GM18511 (cell line): ENCODE data around the gene ATP9B.
A peak's percentile ranks its signal among the peaks of the same experiment; 100 is the strongest.
"Not testable (repeated sequence)": the region's sequence is repeated elsewhere in the genome, so short reads cannot be mapped to it uniquely, and the experiment has no call there.

ENCODE experiments used
- ATAC-seq: cut with Tn5 transposase; IDR thresholded peaks from one replicate; pipeline ENCODE4 v1.9.1; 2021; ENCODE audit warnings: mild to moderate bottlenecking, moderate library complexity; ENCODE audit not compliant: unreplicated experiment

ATP9B gene

GRCh38 chr18:79352432-79352831, 283.2 kb downstream of the ATP9B start:
- ATAC-seq = no peak

- no peak for ATAC-seq
Measured at GRCh38 chr18:79353267-79353666, 284.1 kb downstream of the ATP9B start.

GRCh38 chr18:79354350-79354749, 285.2 kb downstream of the ATP9B start:
- ATAC-seq = no peak

- peak; percentile 27 for ATAC-seq
Measured at GRCh38 chr18:79355433-79356335, 286.5 kb downstream of the ATP9B start.

- peak; percentile 95 for ATAC-seq
Measured at GRCh38 chr18:79356435-79356834, 287.2 kb downstream of the ATP9B start.

- no peak for ATAC-seq
Measured at GRCh38 chr18:79360933-79361332, 291.7 kb downstream of the ATP9B start.

- ATAC-seq = no peak
Measured at GRCh38 chr18:79361766-79362522, 292.8 kb downstream of the ATP9B start.

- no peak for ATAC-seq
Measured at GRCh38 chr18:79365701-79366100, 296.5 kb downstream of the ATP9B start.

- ATAC-seq = no peak
Measured at GRCh38 chr18:79366177-79367094, 297.2 kb downstream of the ATP9B start.

GRCh38 chr18:79367480-79367879, 298.3 kb downstream of the ATP9B start:
- ATAC-seq = no peak

- ATAC-seq = no peak
Measured at GRCh38 chr18:79367989-79368388, 298.8 kb downstream of the ATP9B start.

GRCh38 chr18:79368681-79369080, 299.5 kb downstream of the ATP9B start:
- no peak for ATAC-seq

- no peak for ATAC-seq
Measured at GRCh38 chr18:79371561-79372121, 302.4 kb downstream of the ATP9B start.

- ATAC-seq = no peak
Measured at GRCh38 chr18:79372461-79372860, 303.3 kb downstream of the ATP9B start.

- ATAC-seq = no peak
Measured at GRCh38 chr18:79372991-79373390, 303.8 kb downstream of the ATP9B start.

- no peak for ATAC-seq
Measured at GRCh38 chr18:79373736-79374135, 304.5 kb downstream of the ATP9B start.

- peak; percentile 92 for ATAC-seq
Measured at GRCh38 chr18:79374408-79375171, 305.4 kb downstream of the ATP9B start.

GRCh38 chr18:79375441-79376154, 306.4 kb downstream of the ATP9B start:
- ATAC-seq = no peak

- ATAC-seq = not testable (repeated sequence)
Measured at GRCh38 chr18:79376661-79377060, 307.5 kb downstream of the ATP9B start.
